Subcutaneous adipose tissue (tissue), 4 donors: Measurements from ENCODE around the gene ING3. TPM values are rescaled to one million over a fixed set of nuclear protein-coding genes. Genes with fewer than 3 reads are reported as not detected.

Source experiments
- total RNA-seq, 4 donors: library from RNA; depleted of rRNA; stranded (reverse); fragments of >200 nt; gene quantifications; one replicate each; pipeline ENCODE4 v1.1.0, GENCODE V29; 2016
- TF ChIP-seq, protein P1 (sequence below): fragments of 450-650 bp; IDR thresholded peaks from one replicate; pipeline ENCODE4 v1.5.1; 2016; ENCODE audit warnings: low read depth, mild to moderate bottlenecking, control low read depth, antibody characterized with exemption, moderate library complexity

ING3 gene
- total RNA-seq, 4 donors from 2014 or later = 17.8 to 24.8 (median 18.2) TPM

DNA sequence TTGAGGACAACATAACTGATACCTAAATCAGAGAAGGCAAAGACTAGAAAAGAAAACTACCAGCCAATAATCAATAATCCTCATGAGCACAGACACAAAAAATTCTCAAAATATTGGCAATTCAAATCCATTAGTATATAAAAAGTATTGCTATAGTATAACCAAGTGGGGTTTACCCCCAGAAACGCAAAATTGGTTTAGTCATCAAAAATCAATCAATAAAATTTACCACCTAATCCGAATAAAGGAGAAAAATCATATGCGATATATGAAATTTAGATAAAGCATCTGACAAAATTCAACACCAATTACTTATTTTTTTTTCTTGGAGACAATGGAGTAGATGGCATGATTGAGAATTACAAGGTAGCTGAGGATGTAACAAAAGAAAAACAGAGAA is 11.2 kb upstream of the ING3 start:
- TF ChIP-seq, protein P1, sequence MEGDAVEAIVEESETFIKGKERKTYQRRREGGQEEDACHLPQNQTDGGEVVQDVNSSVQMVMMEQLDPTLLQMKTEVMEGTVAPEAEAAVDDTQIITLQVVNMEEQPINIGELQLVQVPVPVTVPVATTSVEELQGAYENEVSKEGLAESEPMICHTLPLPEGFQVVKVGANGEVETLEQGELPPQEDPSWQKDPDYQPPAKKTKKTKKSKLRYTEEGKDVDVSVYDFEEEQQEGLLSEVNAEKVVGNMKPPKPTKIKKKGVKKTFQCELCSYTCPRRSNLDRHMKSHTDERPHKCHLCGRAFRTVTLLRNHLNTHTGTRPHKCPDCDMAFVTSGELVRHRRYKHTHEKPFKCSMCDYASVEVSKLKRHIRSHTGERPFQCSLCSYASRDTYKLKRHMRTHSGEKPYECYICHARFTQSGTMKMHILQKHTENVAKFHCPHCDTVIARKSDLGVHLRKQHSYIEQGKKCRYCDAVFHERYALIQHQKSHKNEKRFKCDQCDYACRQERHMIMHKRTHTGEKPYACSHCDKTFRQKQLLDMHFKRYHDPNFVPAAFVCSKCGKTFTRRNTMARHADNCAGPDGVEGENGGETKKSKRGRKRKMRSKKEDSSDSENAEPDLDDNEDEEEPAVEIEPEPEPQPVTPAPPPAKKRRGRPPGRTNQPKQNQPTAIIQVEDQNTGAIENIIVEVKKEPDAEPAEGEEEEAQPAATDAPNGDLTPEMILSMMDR = no peak

DNA sequence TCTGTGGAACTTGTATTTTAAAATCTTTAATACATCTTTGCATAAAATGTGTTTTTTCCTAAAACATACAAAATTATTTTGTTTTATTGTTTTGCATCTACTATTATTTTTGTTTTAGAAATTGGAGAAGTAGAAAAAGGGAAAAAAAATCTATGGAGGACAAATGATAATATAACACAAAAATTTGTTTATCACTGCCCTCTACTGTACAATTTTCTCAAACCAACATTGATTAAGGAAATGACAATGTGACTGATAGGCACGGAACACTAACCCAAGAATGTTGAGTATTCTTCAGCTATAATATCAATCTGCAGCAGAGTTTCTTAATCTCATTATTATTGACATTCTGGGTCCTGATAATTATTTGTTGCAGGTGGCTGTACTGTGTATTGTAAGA is 9.5 kb upstream of the ING3 start:
- TF ChIP-seq, protein P1 = no peak

DNA sequence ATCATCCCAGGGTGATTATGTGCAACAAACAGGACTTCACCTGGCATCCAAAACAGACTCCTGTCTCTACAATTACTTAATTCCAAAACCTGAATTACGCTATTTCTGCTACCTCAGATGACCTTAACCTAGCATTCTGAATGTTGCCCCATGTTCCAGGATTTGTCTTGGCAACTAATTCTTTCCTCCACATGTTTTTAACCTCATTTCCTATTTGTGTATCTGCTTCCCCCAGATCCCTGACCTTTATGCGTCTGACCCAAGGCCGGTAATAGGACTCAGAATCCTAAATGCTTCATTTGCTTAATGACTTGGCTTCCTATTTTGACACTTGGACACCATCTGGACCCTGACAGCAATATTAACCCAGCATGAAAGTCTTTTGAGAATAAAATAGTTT is 8.7 kb upstream of the ING3 start:
- TF ChIP-seq, protein P1 = no peak

DNA sequence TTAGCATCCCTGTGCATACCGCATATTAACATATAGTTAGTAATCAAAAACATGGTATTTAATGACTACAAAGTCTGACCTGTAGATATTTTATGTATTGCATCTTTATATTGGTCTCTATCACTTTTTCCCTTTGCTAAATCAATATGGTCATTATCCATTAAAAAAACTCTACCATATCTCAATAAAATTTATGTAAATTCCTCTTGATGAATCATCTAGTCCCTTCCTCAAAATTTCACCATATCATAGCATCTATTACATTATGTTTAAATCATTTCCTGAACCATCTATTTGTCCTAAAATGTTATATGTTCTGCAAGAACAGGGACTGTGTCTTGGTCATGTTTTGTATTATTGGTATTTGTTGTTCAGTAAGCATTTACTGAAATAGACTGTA is 7.7 kb upstream of the ING3 start:
- TF ChIP-seq, protein P1 = no peak

DNA sequence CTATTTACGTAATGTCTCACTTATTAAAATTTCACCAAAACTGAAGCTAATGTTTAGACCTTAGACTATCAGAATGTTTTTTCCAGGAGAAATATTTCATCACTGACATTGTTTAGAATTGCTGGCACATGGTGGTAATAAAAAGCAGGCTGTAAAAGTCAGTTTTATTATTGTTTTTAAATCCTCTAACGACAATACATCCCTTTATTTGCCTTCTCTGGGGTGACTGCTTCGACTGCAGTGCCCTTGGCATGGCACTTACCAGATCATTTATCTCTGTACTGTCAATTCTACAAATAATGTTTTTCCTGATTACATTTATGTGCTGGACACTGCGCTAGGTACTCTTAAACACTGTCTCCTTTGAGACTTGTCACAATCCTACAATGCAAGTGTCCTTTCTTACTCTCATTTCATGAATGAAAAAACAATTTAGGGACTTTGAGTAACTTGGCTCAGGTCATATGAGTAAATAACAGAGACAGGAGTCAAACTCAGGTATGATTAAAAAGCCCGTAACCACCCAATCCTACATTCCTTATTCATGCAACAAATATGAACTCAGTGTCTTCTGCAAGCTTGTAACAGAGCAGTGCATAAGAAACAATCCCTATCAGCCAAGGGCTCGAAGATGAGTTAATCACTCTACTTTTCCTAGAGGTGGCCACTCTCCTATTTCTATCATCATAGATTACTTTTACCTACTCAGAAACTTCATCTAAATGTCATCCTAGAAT is 5.6 kb upstream of the ING3 start:
- TF ChIP-seq, protein P1 = no peak

DNA sequence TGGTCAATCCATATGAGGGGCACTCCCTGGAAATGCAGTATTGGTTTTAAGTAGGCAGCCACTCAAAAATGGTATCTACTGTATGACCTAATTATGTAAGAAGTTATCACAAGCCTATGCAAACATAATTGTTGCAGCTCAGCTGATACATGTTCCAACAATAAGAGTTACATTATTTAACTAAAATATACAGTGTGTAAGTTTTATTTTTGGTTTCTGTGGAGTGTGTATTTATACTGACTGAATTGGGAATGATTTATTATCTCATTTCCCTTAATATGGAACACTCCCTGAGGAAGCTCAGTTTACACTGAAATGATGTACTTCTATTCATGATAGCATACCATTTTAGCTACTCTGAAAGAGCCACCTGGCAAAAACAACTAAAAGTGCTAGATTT is 2.6 kb upstream of the ING3 start:
- TF ChIP-seq, protein P1 = no peak

DNA sequence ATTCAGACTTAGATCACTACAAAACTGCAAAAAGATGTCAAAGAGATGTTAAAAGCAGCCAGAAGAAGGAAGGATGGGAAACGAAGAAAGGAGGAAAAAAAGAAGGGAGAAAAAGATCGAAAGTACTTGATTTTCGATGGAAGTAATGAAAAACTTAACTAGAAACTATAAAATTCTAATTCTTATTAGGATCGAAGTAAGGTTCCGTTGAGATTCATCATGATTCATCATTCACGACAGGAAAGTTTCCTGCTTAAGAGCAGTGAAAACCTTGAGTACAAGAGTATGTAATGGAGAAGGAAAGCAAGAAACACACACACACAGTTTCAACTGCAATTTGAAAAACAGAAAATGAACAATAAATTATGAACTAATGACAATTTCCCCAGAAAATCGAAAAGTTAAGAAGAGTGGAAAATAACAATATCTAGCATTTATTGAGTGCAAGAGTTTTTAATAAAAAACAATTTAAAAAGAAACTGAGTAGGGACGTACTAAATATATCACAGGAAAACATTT is 1.1 kb upstream of the ING3 start:
- TF ChIP-seq, protein P1 = no peak
